Liver (tissue), 9 donors: Measurements from ENCODE around the gene CYP11A1. TPM values are rescaled to one million over a fixed set of nuclear protein-coding genes. Genes with fewer than 3 reads are reported as not detected.

ENCODE experiments used
- DNase-seq: peaks from one replicate; pipeline ENCODE4 v3.0.0-alpha.2; 2017; ENCODE audit warnings: low spot score
- H3K27ac ChIP-seq, 2 donors: one replicate each; pipeline ENCODE4 v1.7.0; 2013; ENCODE audit warnings: inconsistent platforms in 2 of 2, low read length in 2 of 2, control low read depth in 1 of 2, low read depth in 1 of 2, mild to moderate bottlenecking in 1 of 2
- H3K27me3 ChIP-seq, 4 donors: one replicate each; pipeline versions ENCODE4 v1.6.1 to v1.7.0; 2013; ENCODE audit warnings: low read length in 3 of 4, inconsistent platforms in 1 of 4, mild to moderate bottlenecking in 1 of 4, moderate library complexity in 1 of 4; ENCODE audit not compliant: control insufficient read depth in 4 of 4, insufficient read depth in 4 of 4
- H3K36me3 ChIP-seq, 4 donors: one replicate each; pipeline versions ENCODE4 v1.6.1 to v1.7.0; 2013; ENCODE audit warnings: low read length in 3 of 4, mild to moderate bottlenecking in 3 of 4, low read depth in 1 of 4, moderate library complexity in 1 of 4; ENCODE audit not compliant: control insufficient read depth in 4 of 4, insufficient read depth in 3 of 4
- H3K4me1 ChIP-seq, 4 donors: one replicate each; pipeline versions ENCODE4 v1.6.1 to v1.7.0; 2013; ENCODE audit warnings: low read length in 3 of 4, mild to moderate bottlenecking in 3 of 4, moderate library complexity in 1 of 4; ENCODE audit not compliant: control insufficient read depth in 4 of 4, insufficient read depth in 4 of 4
- H3K4me3 ChIP-seq, 3 donors: one replicate each; pipeline versions ENCODE4 v1.6.1 to v1.7.0; 2013; ENCODE audit warnings: low read length in 3 of 3, control low read depth in 1 of 3, low read depth in 1 of 3, mild to moderate bottlenecking in 1 of 3
- H3K9ac ChIP-seq, 2 donors: one replicate each; pipeline ENCODE4 v1.7.0; 2013; ENCODE audit warnings: low read length in 2 of 2, mild to moderate bottlenecking in 2 of 2, moderate library complexity in 2 of 2, control low read depth in 1 of 2, low read depth in 1 of 2
- H3K9me3 ChIP-seq, 4 donors: one replicate each; pipeline versions ENCODE4 v1.6.1 to v1.7.0; 2013; ENCODE audit warnings: low read length in 3 of 4; ENCODE audit not compliant: control insufficient read depth in 4 of 4
- EGR1 ChIP-seq, 2 donors: IDR thresholded peaks; 2 replicates each; pipeline ENCODE4 v1.6.1; 2016 to 2018; ENCODE audit warnings: antibody characterized with exemption in 2 of 2, low read depth in 2 of 2
- FOXA1 ChIP-seq: IDR thresholded peaks from 2 replicates; pipeline ENCODE4 v1.6.1; 2016; ENCODE audit warnings: antibody characterized with exemption
- GABPA ChIP-seq, 2 donors: IDR thresholded peaks in 1 of 2; conservative IDR thresholded peaks in 1 of 2; 2 replicates each; pipeline ENCODE4 v1.6.1; 2016; ENCODE audit warnings: antibody characterized with exemption in 2 of 2, mild to moderate bottlenecking in 1 of 2, moderate library complexity in 1 of 2
- HNF4A ChIP-seq, 2 donors: conservative IDR thresholded peaks; 2 replicates each; pipeline ENCODE4 v1.6.1; 2016; ENCODE audit warnings: antibody characterized with exemption in 2 of 2, mild to moderate bottlenecking in 2 of 2
- HNF4G ChIP-seq: IDR thresholded peaks from 2 replicates; pipeline ENCODE4 v1.6.1; 2016; ENCODE audit warnings: antibody characterized with exemption
- JUND ChIP-seq, 2 donors: IDR thresholded peaks; 2 replicates each; pipeline ENCODE4 v1.6.1; 2016; ENCODE audit warnings: antibody characterized with exemption in 2 of 2
- MAX ChIP-seq: IDR thresholded peaks from 2 replicates; pipeline ENCODE4 v1.6.1; 2016; ENCODE audit warnings: antibody characterized with exemption
- RAD21 ChIP-seq, 2 donors: IDR thresholded peaks; 2 replicates each; pipeline ENCODE4 v1.6.1; 2016; ENCODE audit warnings: antibody characterized with exemption in 2 of 2, mild to moderate bottlenecking in 2 of 2
- SP1 ChIP-seq: IDR thresholded peaks from 2 replicates; pipeline ENCODE4 v1.6.1; 2018; ENCODE audit warnings: antibody characterized with exemption, mild to moderate bottlenecking
- TAF1 ChIP-seq: conservative IDR thresholded peaks from 2 replicates; pipeline ENCODE4 v1.6.1; 2016; ENCODE audit warnings: antibody characterized with exemption, mild to moderate bottlenecking
- YY1 ChIP-seq: IDR thresholded peaks from 2 replicates; pipeline ENCODE4 v1.6.1; 2016; ENCODE audit warnings: antibody characterized with exemption, mild to moderate bottlenecking
- WGBS: extraction: QIAGEN DNeasy Blood & Tissue Kit; methylation state at CpG from one replicate; pipeline ENCODE4 v1.1.7; 2013; 5-methylcytosine and 5-hydroxymethylcytosine counted together
- polyA plus RNA-seq, 2 donors: library from polyadenylated mRNA; stranded (reverse) in 1 of 2; unstranded in 1 of 2; fragments of 200-250 nt in 1 of 2; fragments of >200 nt in 1 of 2; fragmentation: Nextera tagmentation in 1 of 2; extraction: Ambion mirVana in 1 of 2; gene quantifications; one replicate each; pipeline versions ENCODE4 v1.2.1 to v1.2.3, GENCODE V29; 2013 to 2015
- total RNA-seq, 2 donors: library from RNA; depleted of rRNA; stranded (reverse); fragments of >200 nt; gene quantifications; one replicate each; pipeline ENCODE4 v1.2.3, GENCODE V29; 2014
- TF ChIP-seq, protein P1 (sequence below): IDR thresholded peaks from 2 replicates; pipeline ENCODE4 v1.6.1; 2016; ENCODE audit warnings: antibody characterized with exemption, mild to moderate bottlenecking
- TF ChIP-seq, protein P2 (sequence below): IDR thresholded peaks from 2 replicates; pipeline ENCODE4 v1.6.1; 2016; ENCODE audit warnings: antibody characterized with exemption
- donor health status: healthy.
- donor health status: healthy.
- donor health status: healthy.
- donor health status: healthy.
- donor health status: healthy.

The CYP11A1 gene
- total and polyA plus RNA-seq, 4 donors = 0.47 to 2.3 (median 1.9) TPM

GRCh38 chr15:74378848-74379247 lies 11.4 kb upstream of the CYP11A1 start:
- H3K4me1 ChIP-seq = peaks cover 0 to 13% (median 8%) of the 10 kb centered on the region in 4 donors
- H3K27me3 ChIP-seq = no peaks in the 10 kb centered on the region
- 66% methylated on average over 9 of the region's 9 CpGs for WGBS
- H3K4me3 ChIP-seq = no peak overlapping the region
- no peak overlapping the region for H3K9ac ChIP-seq
- H3K27ac ChIP-seq = no peak overlapping the region
- H3K9me3 ChIP-seq = no peaks in the 10 kb centered on the region
- DNase-seq = no peak
- H3K36me3 ChIP-seq = no peaks in the 10 kb centered on the region
- TF ChIP-seq, protein P1, sequence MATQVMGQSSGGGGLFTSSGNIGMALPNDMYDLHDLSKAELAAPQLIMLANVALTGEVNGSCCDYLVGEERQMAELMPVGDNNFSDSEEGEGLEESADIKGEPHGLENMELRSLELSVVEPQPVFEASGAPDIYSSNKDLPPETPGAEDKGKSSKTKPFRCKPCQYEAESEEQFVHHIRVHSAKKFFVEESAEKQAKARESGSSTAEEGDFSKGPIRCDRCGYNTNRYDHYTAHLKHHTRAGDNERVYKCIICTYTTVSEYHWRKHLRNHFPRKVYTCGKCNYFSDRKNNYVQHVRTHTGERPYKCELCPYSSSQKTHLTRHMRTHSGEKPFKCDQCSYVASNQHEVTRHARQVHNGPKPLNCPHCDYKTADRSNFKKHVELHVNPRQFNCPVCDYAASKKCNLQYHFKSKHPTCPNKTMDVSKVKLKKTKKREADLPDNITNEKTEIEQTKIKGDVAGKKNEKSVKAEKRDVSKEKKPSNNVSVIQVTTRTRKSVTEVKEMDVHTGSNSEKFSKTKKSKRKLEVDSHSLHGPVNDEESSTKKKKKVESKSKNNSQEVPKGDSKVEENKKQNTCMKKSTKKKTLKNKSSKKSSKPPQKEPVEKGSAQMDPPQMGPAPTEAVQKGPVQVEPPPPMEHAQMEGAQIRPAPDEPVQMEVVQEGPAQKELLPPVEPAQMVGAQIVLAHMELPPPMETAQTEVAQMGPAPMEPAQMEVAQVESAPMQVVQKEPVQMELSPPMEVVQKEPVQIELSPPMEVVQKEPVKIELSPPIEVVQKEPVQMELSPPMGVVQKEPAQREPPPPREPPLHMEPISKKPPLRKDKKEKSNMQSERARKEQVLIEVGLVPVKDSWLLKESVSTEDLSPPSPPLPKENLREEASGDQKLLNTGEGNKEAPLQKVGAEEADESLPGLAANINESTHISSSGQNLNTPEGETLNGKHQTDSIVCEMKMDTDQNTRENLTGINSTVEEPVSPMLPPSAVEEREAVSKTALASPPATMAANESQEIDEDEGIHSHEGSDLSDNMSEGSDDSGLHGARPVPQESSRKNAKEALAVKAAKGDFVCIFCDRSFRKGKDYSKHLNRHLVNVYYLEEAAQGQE = no peak

DNA sequence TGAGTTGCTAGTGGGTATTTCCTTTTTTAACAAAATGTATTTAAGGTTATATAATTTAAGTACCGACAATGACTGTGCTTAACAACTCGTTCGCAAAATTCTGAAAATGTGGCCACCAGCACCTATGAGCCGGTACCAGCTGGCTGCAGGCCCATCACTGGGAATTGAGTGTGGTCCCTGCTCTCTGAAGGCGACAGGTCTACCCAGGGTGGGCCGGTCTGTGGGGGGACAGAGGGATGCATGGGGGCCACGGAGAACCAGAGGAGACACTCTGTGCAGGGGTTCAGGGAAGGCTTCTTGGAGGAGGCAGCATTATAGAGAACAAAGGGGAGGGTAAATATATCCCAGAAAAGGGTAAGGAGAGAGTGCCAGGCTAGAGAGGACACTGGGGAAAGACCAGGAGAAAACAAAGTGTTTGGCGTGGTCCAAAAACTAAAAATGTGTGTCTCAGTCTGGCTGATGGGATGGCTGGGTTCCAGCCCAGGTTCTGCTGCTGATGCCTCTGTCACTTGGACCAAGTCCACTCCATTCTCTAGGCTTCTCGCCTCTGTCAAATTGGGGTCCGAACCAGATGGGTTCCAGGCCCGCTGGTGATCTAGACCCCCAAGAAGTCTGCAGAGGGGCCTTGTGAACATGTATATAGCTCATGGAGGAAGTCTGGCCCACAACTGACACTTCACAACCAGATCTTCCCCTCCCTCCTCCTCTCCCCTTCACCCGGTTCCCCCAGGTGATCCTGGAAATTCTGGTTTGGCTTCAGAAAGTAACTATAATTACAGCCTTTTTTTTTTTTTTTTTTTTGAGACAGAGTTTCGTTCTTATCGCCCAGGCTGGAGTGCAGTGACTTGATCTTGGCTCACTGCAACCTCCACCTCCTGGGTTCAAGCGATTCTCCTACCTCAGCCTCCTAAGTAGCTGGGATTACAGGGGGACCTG lies 10.7 kb upstream of the CYP11A1 start:
- 91% methylated on average over 15 of the region's 15 CpGs for WGBS
- peaks cover 0 to 18% (median 11%) of the 10 kb centered on the region in 4 donors for H3K4me1 ChIP-seq
- no peaks in the 10 kb centered on the region for H3K36me3 ChIP-seq
- H3K27me3 ChIP-seq = no peaks in the 10 kb centered on the region
- DNase-seq = no peak
- no peak overlapping the region for H3K27ac ChIP-seq
- H3K4me3 ChIP-seq = no peak overlapping the region
- TF ChIP-seq EGR1 (IDR thresholded peaks at IDR 0.05; ENCODE audit: low read depth in 2 of 2) (no peak), YY1 (no peak), SP1 (no peak), MAX (no peak), RAD21 (IDR thresholded peaks at IDR 0.05) (no peak), JUND (IDR thresholded peaks at IDR 0.05) (no peak), HNF4A (conservative IDR thresholded peaks at IDR 0.05) (no peak), HNF4G (no peak), TAF1 (no peak), GABPA (IDR thresholded peaks at IDR 0.05 in 1 of 2, conservative IDR thresholded peaks at IDR 0.05 in 1 of 2) (no peak), FOXA1 (no peak)
- TF ChIP-seq, protein P2, sequence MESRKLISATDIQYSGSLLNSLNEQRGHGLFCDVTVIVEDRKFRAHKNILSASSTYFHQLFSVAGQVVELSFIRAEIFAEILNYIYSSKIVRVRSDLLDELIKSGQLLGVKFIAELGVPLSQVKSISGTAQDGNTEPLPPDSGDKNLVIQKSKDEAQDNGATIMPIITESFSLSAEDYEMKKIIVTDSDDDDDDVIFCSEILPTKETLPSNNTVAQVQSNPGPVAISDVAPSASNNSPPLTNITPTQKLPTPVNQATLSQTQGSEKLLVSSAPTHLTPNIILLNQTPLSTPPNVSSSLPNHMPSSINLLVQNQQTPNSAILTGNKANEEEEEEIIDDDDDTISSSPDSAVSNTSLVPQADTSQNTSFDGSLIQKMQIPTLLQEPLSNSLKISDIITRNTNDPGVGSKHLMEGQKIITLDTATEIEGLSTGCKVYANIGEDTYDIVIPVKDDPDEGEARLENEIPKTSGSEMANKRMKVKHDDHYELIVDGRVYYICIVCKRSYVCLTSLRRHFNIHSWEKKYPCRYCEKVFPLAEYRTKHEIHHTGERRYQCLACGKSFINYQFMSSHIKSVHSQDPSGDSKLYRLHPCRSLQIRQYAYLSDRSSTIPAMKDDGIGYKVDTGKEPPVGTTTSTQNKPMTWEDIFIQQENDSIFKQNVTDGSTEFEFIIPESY = no peak
- TF ChIP-seq, protein P1 = no peak
- no peak overlapping the region for H3K9ac ChIP-seq
- no peaks in the 10 kb centered on the region for H3K9me3 ChIP-seq
